RWPE1 (cell line): ENCODE measurements around the gene RHBDD2.
"Not testable (repeated sequence)": the region's sequence is repeated elsewhere in the genome, so short reads cannot be mapped to it uniquely, and the experiment has no call there.

Experiments
- CTCF ChIA-PET: fragments of 350-600 bp; sonication (Branson Sonifier 250); formaldehyde crosslinking; extraction: SDS; loops from one replicate; lab custom pipeline; 2021; lab: Yijun Ruan, JAX
- POLR2A ChIA-PET: fragments of 400-600 bp; formaldehyde crosslinking; extraction: SDS; loops from one replicate; lab custom pipeline; 2020; ENCODE audit warnings: antibody characterized with exemption; ENCODE audit not compliant: low non-redundant PET; lab: Yijun Ruan, JAX
- DNase-seq: peaks from one replicate; pipeline ENCODE4 v3.0.0; 2012; ENCODE audit warnings: low spot score
- H3K27ac ChIP-seq: fragments of 450-650 bp; 2 replicates; pipeline ENCODE4 v1.5.1; 2017
- CTCF ChIP-seq: fragments of 450-650 bp; conservative IDR thresholded peaks from 2 replicates; pipeline ENCODE4 v1.5.1; 2017; ENCODE audit warnings: low read depth, mild to moderate bottlenecking

The RHBDD2 gene

GRCh38 chr7:75840029-75840428 lies 38.8 kb upstream of the RHBDD2 start:
- DNase-seq = no peak
- ChIA-PET CTCF (no interaction called here), POLR2A (no interaction called here)
- TF ChIP-seq CTCF = no peak
- no peak overlapping the region for H3K27ac ChIP-seq

GRCh38 chr7:75842836-75843446 lies 35.9 kb upstream of the RHBDD2 start:
- POLR2A ChIA-PET = interaction anchor here (0.5 to 0.6 kb wide), 2 partner anchors 11 to 22 kb away, joined by 3 to 8 read pairs; no protein-coding TSS in a partner anchor
- CTCF ChIA-PET = interaction anchor here (0.6 kb wide), 1 partner anchor 190 kb away, joined by 4 read pairs; no protein-coding TSS in a partner anchor
- peak overlapping the region; percentile 75 for H3K27ac ChIP-seq
- no peak for TF ChIP-seq CTCF
- peak; percentile 85 for DNase-seq

- POLR2A ChIA-PET = no interaction called here
- H3K27ac ChIP-seq = no peak overlapping the region
- no peak for TF ChIP-seq CTCF
- DNase-seq = no peak
- CTCF ChIA-PET = interaction anchor here (0.6 kb wide), 1 partner anchor 190 kb away, joined by 4 read pairs; no protein-coding TSS in a partner anchor
Observed at GRCh38 chr7:75843613-75844116, 35.2 kb upstream of the RHBDD2 start.

- no peak overlapping the region for H3K27ac ChIP-seq
- ChIA-PET POLR2A (no interaction called here), CTCF (no interaction called here)
- no peak for TF ChIP-seq CTCF
- DNase-seq = no peak
Observed at GRCh38 chr7:75844158-75844557, 34.7 kb upstream of the RHBDD2 start.

GRCh38 chr7:75845132-75845531 lies 33.7 kb upstream of the RHBDD2 start:
- CTCF ChIA-PET, DNase-seq, H3K27ac ChIP-seq, POLR2A ChIA-PET: not testable (repeated sequence)

GRCh38 chr7:75847707-75848106 lies 31.1 kb upstream of the RHBDD2 start:
- ChIA-PET CTCF (interaction anchor here (0.6 kb wide), 1 partner anchor 154 kb away, joined by 5 read pairs; no protein-coding TSS in a partner anchor), POLR2A (no interaction called here)
- H3K27ac ChIP-seq = no peak overlapping the region
- TF ChIP-seq CTCF = no peak
- no peak for DNase-seq

GRCh38 chr7:75849573-75849972 lies 29.3 kb upstream of the RHBDD2 start:
- ChIA-PET CTCF (interaction anchor here (1.1 kb wide), 1 partner anchor 19 kb away, joined by 3 read pairs; no protein-coding TSS in a partner anchor), POLR2A (no interaction called here)
- TF ChIP-seq CTCF = no peak
- H3K27ac ChIP-seq = no peak overlapping the region
- DNase-seq = no peak
